ENCODE data around the gene NEBL.
"Not testable (repeated sequence)": the region's sequence is repeated elsewhere in the genome, so short reads cannot be mapped to it uniquely, and the experiment has no call there.

Gene NEBL, protein sequence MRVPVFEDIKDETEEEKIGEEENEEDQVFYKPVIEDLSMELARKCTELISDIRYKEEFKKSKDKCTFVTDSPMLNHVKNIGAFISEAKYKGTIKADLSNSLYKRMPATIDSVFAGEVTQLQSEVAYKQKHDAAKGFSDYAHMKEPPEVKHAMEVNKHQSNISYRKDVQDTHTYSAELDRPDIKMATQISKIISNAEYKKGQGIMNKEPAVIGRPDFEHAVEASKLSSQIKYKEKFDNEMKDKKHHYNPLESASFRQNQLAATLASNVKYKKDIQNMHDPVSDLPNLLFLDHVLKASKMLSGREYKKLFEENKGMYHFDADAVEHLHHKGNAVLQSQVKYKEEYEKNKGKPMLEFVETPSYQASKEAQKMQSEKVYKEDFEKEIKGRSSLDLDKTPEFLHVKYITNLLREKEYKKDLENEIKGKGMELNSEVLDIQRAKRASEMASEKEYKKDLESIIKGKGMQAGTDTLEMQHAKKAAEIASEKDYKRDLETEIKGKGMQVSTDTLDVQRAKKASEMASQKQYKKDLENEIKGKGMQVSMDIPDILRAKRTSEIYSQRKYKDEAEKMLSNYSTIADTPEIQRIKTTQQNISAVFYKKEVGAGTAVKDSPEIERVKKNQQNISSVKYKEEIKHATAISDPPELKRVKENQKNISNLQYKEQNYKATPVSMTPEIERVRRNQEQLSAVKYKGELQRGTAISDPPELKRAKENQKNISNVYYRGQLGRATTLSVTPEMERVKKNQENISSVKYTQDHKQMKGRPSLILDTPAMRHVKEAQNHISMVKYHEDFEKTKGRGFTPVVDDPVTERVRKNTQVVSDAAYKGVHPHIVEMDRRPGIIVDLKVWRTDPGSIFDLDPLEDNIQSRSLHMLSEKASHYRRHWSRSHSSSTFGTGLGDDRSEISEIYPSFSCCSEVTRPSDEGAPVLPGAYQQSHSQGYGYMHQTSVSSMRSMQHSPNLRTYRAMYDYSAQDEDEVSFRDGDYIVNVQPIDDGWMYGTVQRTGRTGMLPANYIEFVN

GRCh38 chr10:20897146-20897825 lies at the start of gene NEBL:
NEBL (minus strand) TSS chr10:20897311; CDS start chr10:20897205, 106 bp downstream.
- no peak for DNase-seq

DNA sequence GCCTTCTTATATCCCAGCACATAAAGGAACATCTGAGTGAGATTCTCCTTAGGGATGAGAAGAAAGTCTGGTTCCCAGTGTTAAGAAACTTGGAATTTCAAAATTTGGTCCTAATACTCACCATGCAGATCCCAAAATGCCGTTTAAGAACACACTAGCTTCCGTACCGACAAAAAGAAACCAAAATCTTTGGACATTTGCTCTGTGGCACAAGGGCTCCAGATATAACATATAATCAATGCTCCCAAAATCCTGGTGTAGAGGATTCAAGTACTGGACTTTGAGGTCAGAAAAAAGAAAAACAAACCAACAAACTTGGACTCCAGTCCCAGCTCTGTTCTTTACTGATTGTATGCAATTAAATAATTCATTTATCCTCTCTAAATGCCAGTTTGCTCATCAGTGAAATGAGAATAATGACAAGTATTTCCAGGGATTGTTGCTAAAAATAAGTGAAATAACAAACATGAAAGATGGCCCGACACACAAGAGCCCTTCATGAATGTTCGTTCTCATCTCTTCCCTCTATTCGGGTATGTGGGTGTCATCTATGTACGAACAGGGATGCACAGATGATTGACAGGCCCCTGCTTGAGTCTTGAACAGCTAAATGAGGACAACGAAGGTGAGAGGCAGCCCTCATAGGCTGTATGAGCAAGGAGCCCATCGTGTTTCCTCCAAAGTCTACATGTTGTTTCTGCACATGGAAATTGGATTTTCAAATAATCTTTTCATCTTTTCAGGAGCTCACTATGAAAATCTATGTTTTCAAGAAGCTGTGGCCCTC lies 48.6 kb upstream of the NEBL start:
- no peak for DNase-seq

GRCh38 chr10:20944789-20945502 lies 47.8 kb upstream of the NEBL start:
- DNase-seq: no peak

GRCh38 chr10:20939414-20939813 lies 42.3 kb upstream of the NEBL start:
- DNase-seq: not testable (repeated sequence)

DNA sequence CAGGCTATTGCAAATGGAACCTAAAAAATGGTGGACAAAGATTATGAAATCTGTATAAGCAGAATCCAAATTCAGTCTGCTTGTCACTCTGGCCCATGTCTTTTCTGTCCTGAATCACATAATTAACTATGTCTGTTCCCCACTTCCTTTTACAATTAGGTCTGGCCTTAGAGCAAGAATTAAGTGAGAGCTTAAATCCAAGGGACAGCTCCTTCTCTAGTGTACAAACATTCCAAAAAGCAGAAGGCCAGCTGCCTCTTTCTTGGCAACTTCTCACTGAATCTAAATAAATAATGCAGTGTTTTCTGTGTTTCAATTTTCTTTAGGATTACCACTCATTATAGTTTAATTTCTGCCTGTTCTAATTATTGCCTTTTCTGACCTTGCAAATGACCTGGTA lies 39.3 kb upstream of the NEBL start:
- DNase-seq: no peak

DNA sequence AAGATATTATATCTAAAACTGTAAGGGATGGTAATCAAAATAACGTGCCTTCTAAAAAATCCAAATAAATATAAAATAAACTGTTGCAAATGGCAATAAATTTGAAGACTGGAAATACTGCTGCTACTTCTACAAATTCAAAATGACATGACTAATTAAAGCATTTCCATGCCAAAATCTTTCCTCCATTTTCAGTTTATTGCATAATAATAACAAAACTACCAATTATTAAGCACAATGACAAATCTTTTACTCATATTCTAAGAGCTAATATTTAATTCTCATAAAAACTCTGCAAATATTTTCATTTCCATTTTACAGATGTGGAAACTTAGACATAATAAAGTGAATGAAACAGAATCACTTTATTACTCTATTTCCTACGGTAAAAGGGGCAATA lies 38.8 kb upstream of the NEBL start:
- no peak for DNase-seq

DNA sequence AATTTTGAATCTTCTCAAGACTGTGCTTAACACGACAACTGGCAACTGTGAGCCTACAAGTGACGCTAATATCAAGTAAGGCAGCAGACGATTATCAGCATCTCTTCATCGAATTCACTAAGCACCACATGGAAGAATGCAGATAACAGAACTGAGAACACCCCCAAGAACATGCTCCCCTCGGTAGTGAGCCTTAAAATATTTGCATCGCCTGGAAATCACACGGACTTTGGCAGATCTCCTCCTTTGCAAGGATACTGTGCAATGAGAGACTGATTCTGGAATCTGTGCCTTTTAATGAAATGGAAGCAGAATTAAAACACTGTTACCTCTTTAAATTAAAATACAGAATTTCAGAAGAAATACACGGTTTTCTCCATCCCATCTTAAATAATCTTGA lies 38.2 kb upstream of the NEBL start:
- no peak for DNase-seq

GRCh38 chr10:20933705-20934104 lies 36.6 kb upstream of the NEBL start:
- no peak for DNase-seq

DNA sequence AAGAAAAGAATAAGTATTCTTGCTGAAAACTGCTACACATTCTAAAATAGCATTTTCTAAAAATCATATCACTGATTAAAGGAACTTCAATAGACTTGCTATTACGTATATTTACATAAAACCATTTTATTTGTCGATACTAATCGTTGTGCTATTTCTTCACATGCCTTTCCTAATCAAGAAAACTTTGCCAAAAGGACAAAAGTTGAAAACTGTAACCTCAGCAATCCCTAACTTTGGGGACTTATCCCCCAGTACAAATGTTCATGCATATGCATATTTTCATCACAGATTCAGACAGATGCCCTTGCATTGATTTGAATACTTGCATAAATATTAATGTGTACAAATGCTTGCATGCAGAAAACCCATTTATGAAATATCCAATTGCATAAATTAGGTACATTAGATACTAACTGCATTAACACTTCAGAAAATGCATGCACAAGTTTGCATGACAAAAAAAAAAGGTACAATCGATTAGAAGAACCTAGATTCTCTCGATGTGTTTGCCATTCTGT lies 35.6 kb upstream of the NEBL start:
- DNase-seq: no peak

DNA sequence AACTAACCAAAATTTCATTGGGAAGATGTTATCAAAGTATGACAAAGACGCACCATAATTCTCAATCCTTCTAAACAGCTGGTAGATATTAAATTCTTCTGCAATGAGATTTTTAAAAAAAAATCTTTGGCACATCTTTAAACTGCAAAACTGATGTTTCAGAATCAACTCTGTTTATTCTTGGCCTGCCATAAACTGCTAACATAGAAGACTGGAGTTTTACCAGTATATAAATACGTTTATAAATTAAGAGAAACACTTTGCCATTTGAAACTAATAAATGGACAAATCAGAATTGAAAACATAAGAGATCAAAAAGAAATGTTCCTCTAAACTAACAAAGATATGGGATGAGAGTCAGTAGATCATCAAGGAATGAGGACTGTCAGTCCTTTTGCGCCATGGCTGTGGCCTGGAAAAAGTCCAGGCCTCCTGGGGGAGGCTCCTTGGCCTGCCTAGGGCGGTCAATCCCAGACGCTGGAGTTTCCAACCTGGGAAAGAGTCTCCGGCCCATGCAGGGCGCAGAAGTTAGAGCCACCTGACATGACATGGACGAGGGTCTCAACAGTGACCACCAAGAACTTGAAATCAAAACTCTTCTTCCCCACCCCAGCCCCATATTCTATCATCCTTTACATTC lies 34.2 kb upstream of the NEBL start:
- no peak for DNase-seq

GRCh38 chr10:20927456-20927855 lies 30.3 kb upstream of the NEBL start:
- DNase-seq: no peak

- no peak for DNase-seq
These were observed 25.3 kb upstream of the NEBL start for GRCh38 chr10:20922451-20922850.

GRCh38 chr10:20922033-20922432 lies 24.9 kb upstream of the NEBL start:
- DNase-seq: no peak

DNA sequence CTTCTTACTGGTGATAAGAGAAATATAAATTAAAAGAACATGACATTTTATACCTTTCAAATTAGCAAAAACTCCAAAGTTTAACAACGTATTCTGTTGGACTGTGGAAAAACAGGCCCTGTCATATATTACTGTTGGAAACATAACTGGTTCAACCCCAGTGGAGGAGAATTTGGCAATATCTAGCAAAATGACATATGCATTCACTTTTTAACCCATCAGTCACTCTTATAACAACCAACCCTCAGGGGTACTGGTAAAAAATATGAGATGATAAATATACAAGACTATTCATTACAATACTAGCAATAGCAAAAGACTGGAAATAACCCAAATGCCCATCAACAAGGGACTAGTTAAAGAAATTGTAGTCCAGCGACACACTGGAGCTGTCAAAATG lies 22.9 kb upstream of the NEBL start:
- DNase-seq: no peak

GRCh38 chr10:20919481-20919880 lies 22.4 kb upstream of the NEBL start:
- no peak for DNase-seq

DNA sequence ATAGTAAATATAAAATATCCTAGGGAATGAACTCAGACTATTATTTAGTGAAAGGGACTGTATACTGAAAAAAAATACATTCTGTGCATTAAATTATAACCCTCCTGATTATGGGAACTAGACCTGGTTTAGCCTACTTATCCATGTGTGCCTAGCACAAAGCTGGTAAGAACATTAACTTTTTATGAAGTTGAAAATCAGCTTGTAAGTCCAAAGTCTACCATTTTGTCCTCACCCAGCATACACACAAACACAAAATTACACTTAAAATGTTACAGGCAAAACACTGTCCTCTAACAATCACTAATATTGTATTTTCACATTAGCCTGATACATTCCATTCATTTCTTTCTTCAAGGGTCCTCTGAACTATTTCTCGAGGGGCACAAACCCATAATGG lies 19.9 kb upstream of the NEBL start:
- no peak for DNase-seq

- DNase-seq: no peak
These were observed 15.9 kb upstream of the NEBL start for GRCh38 chr10:20912969-20913368.

- no peak for DNase-seq
These were observed 14.5 kb upstream of the NEBL start for GRCh38 chr10:20911626-20912025.

- DNase-seq: no peak
These were observed 12.7 kb upstream of the NEBL start for GRCh38 chr10:20909801-20910200.

DNA sequence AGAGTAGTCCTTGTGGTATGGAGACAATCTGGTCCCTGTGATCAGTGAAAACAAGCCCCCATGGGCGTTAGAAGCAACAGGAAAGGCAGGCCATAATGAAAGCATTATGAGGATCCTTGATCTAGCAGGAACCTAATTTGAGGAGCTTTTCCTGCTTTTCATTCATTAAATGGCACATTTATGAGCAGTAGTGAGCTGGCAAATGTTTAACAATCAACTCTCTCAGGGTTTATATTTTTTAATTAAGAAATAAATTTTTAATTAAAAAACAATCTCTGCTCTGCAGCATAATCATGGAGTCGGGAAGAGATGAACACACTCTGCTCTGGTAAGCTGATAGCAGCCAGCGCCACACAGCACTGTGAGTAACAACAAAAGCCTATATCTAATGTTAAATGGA lies 11.3 kb upstream of the NEBL start:
- DNase-seq: no peak

Data from stimulated activated CD4-positive, alpha-beta T cell treated with anti-CD3 and anti-CD28 coated beads, Interleukin-15, amount 100 ng/mL, for 24 hours (primary cell).